HL-60 (cell line): ENCODE measurements around the gene ANKK1.

Experiments
- DNase-seq, 2 experiments: peaks; one replicate each; pipeline ENCODE4 v3.0.0-alpha.2; 2010 to 2020; ENCODE audit warnings: low read depth in 1 of 2, low spot score in 1 of 2
- H3K27ac ChIP-seq: fragments of 250-450 bp; sonication (Bioruptor Pico); replicated peaks from 2 replicates; pipeline ENCODE4 v1.5.1; 2020; ENCODE audit warnings: mild to moderate bottlenecking, moderate library complexity
- H3K27me3 ChIP-seq: fragments of 250-450 bp; sonication (Bioruptor Pico); 2 replicates; pipeline ENCODE4 v1.5.1; 2021; ENCODE audit warnings: mild to moderate bottlenecking, moderate library complexity; ENCODE audit not compliant: insufficient read depth, poor library complexity, severe bottlenecking
- H3K4me3 ChIP-seq: replicated peaks from 2 replicates; pipeline ENCODE4 v1.5.1; 2011; ENCODE audit warnings: mild to moderate bottlenecking, control low read depth, low read length; ENCODE audit not compliant: insufficient read depth
- CTCF ChIP-seq: IDR thresholded peaks from one replicate; pipeline ENCODE4 v1.5.1; 2011; ENCODE audit warnings: low read length, control low read depth, inconsistent platforms; ENCODE audit not compliant: insufficient read depth
- GABPA ChIP-seq: IDR thresholded peaks from 2 replicates; pipeline ENCODE4 v1.6.1; 2012; ENCODE audit warnings: low read depth
- POLR2AphosphoS5 ChIP-seq: IDR thresholded peaks from 2 replicates; pipeline ENCODE4 v1.6.1; 2012; ENCODE audit warnings: low read depth
- REST ChIP-seq: IDR thresholded peaks from 2 replicates; pipeline ENCODE4 v1.6.1; 2012; ENCODE audit warnings: low read depth; ENCODE audit not compliant: insufficient replicate concordance
- SPI1 ChIP-seq: IDR thresholded peaks from 2 replicates; pipeline ENCODE4 v1.6.1; 2012; ENCODE audit warnings: low read depth, mild to moderate bottlenecking, borderline replicate concordance

ANKK1 gene

GRCh38 chr11:113398669-113399430 lies 11.3 kb downstream of the ANKK1 start:
- Histone ChIP-seq H3K4me3 (no peak overlapping the region), H3K27me3 (no peaks in the 10 kb centered on the region), H3K27ac (no peak overlapping the region)
- no peak for DNase-seq
- no peak for TF ChIP-seq POLR2AphosphoS5
- TF ChIP-seq SPI1, result no peak
- no peak for TF ChIP-seq GABPA
- no peak for TF ChIP-seq CTCF
- TF ChIP-seq REST, result no peak

GRCh38 chr11:113400631-113401230 lies 13.2 kb downstream of the ANKK1 start:
- TF ChIP-seq SPI1, result no peak
- no peak for TF ChIP-seq POLR2AphosphoS5
- TF ChIP-seq GABPA, result no peak
- no peak for TF ChIP-seq REST
- TF ChIP-seq CTCF, result no peak
- Histone ChIP-seq H3K27ac (no peak overlapping the region), H3K27me3 (no peaks in the 10 kb centered on the region), H3K4me3 (no peak overlapping the region)
- DNase-seq, result no peak

- Histone ChIP-seq H3K27me3 (no peaks in the 10 kb centered on the region), H3K4me3 (no peak overlapping the region), H3K27ac (no peak overlapping the region)
- TF ChIP-seq REST, result no peak
- no peak for TF ChIP-seq SPI1
- no peak for TF ChIP-seq CTCF
- no peak for DNase-seq
Measured at GRCh38 chr11:113401718-113402117, 14.1 kb downstream of the ANKK1 start.
